Femur (tissue), 1 donor: ENCODE data around the gene COPS9.

Source experiments
- DNase-seq: peaks from one replicate; pipeline ENCODE4 v3.0.0-alpha.2; 2017

COPS9 gene

DNA sequence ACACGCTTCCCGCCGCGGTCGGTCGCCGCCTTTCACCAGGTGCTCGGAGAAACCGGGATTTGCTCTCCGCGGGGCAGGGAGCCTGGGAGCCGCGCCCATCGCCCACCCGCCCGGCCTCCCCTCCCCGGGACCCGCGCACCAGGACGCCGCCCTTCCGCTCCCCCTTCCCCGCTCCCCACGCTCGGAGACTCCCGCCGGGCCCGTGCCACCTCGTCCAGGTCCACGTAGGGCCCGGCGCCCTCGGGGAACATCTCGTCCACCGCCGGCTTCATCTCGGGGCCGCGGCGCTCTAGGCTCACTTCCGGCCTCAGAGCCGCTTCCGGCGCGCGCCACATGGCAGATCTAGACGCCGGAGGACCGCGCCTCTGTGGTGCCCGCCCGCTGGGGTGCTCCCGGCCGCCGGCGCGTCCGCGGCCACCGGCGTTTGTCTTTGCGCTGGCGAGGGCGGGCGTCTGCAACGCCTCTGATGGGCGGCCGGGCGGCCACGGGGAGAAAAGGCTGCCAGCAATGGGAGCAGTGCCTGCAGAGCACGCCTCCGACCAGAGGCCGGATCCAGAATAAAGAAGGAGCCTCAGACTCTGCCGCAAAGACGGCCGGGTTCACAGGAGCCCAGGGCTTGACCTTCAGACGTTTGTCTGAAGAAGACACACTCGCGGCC lies at the start of gene COPS9:
COPS9 (minus strand) TSS at position 293 of the 658 bp plus-strand sequence; CDS start at position 272, 21 bp downstream.
- DNase-seq = peak; percentile 92

DNA sequence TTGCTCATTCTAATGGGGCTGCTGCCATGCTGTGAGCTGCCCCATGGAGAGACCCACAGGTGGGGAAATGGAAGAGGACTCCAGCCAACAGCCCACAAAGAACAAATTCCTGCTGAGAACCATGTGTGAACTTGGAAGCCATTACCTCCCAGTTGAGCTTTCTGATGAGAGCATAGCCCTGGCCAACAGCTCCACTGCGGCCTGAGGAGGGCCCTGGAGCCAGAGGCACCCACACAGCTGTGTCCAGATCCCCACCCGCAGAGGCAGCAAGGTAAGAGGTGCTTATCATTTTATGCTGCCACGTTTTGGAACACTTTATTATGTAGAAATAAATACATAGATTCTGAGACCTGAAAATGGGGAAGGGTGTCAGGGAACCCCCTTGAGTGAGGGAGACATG lies 48.6 kb upstream of the COPS9 start:
- DNase-seq = no peak

DNA sequence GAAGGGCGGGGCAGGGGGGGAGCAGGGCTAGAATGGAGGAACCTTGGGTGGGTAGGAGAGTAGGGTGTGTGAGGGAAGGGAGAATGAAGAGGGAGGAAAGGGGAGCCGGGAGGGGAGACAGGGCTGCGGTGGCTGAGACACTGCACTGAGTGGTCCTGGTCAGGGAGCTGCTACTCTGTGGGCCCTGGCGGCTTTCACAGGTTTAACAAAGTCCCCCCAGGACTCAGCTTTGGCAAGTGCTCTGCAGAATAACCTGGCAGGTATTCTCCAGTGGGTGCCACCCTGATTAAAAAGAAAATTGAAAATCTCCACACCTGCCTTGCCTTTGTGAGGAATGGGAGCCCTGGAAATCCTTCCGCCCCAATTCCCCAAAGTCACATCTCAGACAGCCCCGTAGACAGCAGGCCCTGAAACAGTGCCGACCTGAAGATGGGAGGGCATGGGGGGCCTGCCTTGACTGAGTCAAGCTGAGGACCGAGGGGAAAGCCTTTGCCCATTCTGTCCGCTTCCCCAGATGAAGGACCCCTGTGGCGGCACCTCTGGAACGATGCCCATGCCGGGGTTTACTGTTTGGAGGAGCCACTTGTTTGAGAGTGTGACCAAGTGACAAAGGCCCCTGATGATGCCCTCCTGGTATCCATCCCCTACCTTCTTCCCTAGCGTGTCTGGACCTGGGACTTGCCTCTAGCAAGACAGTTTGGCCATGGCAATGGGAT lies 47.9 kb upstream of the COPS9 start:
- DNase-seq = no peak

DNA sequence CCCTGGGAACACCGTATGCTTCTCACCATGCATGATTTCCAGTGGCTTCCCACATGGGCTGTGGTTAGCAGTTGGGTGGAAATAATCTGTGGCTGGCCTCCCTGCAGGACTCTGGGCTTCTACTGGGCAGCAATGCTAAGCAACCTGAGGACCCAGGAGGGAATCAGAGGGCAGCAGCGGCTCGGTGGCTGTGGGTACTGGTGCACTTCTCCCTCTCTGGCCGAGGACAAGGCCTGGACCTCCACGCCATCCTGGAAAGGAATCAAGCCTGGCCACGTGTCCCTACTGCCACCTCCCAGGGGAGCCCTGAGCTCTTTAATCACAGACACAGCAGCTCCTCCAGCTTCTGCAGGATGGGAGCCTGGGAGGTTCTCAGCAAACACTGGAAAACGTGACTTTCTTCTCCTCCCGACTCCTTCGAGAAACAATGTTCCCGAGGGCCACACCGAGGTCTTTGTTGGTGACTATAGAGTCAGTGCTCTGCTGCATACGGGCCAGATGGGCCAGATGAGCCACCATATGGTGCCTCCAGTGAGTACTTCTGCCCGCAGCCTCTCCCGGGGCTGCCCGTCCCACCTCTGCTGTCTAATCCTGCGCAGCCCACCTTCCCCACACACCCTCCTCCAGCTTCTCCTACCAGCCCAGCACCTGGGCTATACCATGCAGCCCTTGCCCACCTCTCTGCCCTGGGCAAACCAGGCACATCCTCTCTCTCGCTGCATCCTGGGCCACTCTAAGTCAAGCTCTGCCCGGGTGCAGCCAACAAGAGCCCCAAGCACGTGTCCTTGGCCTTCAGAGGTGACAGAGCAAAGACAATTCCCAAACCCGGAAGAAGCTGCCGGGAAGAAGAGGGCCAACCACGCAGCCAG lies 47.1 kb upstream of the COPS9 start:
- DNase-seq = no peak

DNA sequence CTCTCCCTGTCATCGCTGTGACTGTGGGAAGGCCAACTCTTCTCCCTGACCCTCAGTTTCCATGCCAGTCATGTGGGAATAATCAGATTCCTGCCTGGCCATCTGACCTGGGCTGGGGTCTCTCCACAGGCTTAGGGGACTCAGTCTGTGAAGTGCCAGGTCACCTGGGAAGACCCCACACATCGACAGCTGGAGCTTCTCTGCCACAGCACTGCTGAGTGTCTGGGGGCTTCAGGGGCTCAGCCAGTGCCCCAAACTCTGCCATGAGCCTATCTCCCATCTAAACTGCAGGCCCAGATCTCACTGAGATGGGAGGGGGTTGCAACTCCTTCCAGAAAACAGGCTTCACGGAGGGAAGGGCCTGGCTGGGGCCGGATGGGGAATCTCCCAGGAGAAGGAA lies 46.4 kb upstream of the COPS9 start:
- no peak for DNase-seq

DNA sequence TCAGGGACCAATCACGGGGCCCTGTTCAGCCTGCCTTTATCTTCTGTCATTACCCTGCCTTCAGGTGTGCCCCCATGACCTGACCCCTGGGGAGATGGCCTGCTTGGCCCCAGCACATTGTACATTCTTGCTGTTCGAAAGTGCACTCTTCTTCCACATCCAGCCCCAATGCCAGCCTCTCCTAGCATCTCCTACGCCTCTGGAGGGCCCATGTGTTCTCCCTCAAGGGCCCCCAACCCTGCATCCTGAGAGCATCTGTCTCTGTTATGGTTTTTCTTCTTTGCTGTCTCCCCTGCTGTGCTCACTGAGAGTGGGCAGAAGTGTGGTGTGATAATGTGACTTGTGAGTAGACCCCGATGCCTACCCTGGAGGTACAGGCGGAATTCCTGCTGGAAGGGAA lies 45.9 kb upstream of the COPS9 start:
- DNase-seq = no peak

DNA sequence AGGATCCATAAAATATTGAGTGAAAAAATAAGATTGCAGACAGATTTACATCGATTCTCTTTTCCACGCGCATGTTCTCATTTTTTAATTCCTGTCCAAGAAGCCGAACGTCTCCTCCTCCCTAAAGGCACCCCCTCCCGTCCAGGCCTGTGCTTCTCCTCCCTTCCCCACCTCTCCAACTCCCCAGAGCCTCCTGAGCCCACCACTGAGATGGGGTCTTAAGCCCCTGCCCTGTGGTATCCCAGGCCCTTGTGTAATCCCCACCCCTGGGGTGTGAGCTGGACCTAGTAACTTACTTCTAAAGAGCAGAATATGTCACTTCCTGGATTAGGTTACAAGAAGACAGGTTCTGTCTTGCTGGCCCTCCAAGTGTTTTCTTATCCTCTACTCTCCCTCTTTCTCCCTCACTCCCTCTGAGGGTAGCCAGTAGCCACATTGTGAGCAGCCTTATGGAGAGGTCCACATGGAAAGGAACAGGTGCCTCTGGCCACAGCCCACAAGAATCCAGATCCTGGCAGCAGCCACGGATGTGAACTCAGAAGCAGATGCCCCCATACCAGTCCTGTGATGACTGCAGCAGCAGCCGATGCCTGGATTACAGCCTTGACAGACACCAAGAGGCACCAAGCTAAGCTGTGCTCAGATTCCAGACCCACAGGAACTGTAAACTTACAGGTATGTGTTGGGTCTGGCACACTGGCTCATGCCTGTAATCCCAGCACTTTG lies 44.0 kb upstream of the COPS9 start:
- DNase-seq = no peak

DNA sequence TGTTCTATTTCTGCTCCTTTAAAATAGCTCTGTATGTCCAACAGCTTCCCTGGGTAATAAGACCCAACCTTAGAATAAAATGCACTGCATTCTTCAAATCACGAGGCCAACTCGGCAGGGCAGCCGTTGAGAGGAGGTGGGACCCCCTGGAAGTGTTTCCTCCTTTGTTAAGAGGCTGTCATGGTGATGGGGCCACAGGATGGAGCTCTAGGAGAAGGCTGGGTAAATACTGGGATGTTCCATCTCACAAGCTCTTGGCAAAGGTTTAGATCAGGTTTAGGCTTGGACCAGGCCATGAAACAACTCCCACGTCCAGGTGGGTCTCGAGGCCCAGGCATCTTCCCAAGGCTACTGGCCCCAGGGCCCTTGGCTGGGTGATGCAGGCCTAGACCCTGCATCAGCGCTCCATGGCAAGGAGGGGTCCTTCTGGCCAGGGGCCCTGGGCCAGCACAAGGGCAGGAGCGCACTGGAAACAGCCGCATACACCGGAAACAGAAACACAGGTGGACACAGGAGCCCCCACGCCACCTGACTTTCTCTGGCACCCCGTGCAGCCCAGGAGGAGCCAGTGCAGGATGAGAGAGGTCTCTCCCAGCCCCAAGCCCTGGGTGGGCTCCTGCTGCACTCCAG lies 43.2 kb upstream of the COPS9 start:
- no peak for DNase-seq

DNA sequence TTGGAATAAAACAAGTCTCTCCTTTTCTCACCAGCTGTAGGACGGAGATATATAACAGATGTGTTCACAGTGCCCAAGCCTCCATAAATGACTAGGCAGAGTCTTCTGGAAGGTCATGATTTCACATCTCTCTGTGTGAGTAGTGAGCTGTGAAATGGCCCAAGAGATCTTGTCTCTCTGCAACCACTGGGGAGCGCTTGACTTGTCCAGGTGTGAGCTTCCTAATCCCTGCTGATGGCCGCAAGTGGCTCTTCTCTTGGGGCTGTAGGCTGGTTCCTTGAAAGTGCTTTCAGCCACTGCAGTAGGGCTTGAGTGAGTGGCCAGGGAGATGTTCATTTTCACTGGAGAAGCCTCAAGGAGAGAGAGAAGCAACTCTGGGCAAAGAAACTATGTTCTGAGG lies 42.5 kb upstream of the COPS9 start:
- no peak for DNase-seq

DNA sequence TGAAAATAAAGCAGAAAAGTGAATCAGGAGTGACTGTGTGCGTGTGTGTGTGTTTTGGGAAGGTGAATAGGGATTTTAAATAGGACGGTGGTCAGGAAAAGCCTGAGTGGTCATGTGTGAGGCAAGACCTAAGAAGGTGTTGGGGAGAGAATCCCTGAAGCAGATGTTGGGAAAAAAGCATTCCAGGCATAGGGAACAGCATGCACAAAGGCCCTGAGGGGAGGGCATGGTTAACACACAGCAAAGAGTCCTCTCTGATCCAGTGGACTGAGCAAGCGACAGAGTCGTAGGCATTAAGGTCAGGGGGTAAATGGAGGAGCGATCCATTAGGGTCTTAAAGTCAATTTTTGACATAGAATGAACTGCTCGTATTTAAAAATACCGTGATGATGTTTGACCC lies 38.4 kb upstream of the COPS9 start:
- DNase-seq = no peak

DNA sequence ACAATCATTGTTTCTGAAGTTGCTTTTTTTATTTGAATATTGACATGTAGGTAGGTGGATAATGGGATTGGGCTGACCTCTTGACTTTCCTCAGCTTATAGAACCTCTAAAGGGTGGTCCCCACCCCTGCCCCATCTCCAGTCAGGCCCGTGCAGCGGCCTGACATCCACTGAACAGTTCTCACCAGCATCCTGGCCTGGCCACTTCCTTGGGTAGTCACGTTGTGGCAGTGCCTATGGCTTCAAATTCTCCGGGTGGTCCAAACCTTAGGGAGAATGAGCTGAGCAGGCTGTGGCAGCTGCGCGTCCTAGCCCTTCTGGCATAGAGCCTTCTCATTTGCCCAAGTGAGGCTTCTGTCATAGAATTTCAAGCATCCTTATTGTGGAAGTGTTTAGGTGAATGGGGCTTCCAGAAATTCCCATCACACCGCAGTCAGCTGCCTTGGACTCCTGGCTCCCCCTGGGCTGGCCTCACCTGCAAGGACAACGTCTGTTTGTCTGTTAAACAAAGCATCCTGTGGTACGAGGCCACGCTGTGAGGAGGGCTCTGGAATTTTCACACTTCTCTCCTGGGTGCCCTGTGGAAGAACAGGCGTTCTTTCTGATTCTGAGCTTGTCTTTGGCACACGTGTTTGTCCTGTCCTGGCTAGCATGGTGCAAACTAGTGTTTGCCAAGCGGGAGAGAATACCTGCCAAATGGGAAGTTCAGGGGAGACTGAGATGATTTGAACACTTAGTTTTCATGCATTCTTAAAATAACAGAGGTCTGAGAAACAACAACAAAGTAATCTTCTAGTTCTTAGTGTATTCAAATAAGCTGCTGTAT lies 36.2 kb upstream of the COPS9 start:
- DNase-seq = no peak

DNA sequence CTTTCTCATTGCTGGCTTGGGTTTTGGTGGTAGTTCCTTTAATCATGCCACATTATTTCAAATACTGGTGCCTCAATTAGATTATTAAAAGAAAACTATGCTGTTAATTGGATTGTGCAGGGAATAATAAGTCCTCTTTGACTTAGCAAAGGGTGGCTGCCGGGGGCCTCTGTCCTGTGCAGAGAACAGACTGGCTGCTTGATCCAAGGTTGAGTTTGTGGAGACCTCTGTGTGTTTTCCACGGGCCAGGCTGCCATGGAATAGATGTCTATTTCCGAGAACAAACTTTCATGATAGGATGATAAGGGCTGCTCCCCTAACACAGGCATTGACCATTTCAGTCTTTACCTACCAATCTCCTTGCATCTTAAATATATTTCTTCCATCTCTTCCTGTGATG lies 34.8 kb upstream of the COPS9 start:
- no peak for DNase-seq

DNA sequence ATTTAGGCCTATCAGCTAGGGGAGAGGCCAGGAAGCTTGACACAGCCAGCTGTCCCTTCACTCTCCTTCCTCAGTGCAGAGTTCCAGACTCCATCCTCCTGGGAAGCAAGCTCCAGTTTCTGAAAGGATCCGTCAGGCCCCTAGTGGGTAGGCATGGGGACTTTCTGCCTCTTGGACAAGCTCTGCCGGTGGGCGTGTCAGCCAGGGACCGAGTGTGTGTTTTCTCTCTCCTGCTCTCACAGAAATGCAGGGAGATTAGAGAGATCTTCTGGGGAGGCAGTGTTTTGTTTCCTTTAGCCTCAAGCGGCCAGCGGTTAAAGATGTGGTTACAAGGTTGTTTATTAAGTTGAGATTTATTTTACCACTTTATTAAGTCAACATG lies 34.2 kb upstream of the COPS9 start:
- no peak for DNase-seq

DNA sequence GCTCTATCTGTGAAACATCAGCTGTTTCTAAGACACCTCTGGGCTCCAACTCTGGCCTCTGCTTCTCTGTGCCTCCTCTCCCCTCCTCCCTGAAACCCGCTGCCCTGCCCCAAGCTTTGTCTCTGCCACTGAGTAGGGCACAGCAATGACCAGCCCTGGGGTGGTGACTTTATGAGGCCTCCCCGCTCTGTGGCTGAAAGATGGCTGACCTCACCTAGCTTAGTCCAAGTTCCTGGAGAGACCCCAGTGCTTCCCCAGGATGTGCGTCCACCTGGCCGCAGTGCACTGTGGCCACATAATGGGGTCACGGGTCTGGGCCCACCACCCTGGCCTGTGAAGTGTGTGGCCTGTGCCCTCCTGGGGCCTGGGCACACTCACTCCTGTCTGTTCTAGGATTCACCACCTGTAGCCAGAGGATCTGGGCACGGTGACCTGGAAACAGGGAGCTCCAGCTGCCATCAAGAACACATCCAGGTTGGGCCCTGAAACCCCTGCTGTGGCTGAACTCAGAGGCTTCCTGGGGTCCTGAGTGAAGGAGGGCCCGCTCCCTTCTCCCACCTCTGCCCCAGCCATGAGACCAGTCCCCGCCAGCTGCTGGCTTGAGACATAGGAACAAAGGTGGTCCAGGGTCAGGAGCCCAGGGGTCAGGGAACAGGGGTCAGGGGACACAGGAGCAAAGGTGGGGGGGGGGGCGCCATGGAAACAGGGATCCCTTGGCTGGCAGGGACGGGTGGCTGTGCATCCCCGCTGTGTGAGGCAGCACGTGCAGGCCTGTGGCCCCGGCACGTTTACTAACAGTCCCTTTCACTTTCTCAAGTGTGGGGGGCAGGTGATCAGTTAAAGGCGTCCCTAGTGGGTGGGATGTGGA lies 33.6 kb upstream of the COPS9 start:
- no peak for DNase-seq

DNA sequence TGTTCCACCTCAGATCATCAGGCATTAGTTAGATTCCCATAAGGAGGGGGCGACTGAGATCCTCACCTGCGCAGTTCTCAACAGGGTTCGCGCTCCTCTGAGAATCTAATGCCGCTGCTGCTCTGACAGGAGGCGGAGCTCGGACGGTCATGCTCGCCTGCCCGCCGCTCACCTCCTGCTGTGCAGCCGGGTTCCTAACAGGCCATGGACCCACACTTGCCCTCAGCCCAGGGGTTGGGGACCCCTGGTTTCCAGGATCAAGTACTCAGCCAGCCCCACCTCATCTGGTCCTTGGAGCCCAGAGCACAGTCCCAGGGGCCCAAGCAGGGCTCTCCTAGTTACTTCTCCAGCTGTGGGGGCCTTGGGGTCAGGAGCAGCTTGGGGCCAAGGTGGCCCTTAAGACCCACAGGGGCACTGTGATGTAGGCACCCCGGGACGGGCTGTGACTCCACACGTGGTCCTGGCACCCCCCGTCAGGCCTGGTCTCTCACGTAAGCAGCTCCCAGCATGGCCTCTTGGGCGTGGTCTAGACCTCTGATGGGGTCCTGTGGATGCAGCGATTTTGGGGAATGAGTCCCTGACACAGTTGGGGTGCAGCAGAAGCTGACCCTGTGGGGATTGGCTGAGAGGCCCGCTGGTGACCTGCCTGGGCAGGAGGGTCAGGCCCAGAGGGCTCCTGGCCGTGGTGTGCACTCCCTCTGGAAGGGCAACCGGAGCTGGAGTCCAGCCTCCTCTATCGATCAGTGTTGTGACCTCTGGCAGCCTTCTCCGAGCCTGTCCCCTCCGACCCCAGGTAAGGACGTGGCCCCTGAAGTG lies 32.6 kb upstream of the COPS9 start:
- DNase-seq = no peak

DNA sequence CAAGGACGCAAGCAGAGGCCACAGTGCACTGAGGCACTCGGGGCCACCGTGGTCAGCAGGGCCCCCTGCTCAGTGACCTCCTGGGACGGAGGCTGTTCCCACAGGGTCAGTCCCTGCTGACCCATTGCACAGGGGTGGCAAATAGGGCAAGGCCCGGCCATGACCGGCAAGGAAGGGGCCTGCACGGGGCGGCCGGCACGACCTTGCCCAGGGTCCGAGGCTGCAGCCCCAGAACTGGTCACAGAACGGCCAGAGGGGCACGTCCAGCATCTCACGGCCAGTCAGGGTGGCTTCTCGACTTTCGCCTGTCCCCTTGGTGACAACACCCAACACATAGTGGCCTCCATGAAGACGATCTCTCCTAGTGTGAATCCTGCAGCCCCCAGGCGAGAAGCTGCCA lies 31.9 kb upstream of the COPS9 start:
- no peak for DNase-seq

DNA sequence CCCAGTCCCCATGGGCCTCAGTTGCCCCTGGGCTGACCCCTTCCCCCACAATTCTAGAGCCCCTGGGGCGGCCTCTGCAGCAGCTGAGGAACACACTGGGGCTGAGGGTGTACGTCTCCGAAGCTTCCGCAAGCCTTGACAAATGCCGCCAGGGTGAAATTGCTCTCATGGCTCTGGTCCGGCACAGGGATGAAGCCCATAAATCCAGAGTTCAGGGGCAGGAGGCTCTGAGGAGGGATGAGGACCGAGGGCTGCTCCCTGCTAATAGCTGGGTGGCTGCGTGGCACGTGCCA lies 31.4 kb upstream of the COPS9 start:
- no peak for DNase-seq

DNA sequence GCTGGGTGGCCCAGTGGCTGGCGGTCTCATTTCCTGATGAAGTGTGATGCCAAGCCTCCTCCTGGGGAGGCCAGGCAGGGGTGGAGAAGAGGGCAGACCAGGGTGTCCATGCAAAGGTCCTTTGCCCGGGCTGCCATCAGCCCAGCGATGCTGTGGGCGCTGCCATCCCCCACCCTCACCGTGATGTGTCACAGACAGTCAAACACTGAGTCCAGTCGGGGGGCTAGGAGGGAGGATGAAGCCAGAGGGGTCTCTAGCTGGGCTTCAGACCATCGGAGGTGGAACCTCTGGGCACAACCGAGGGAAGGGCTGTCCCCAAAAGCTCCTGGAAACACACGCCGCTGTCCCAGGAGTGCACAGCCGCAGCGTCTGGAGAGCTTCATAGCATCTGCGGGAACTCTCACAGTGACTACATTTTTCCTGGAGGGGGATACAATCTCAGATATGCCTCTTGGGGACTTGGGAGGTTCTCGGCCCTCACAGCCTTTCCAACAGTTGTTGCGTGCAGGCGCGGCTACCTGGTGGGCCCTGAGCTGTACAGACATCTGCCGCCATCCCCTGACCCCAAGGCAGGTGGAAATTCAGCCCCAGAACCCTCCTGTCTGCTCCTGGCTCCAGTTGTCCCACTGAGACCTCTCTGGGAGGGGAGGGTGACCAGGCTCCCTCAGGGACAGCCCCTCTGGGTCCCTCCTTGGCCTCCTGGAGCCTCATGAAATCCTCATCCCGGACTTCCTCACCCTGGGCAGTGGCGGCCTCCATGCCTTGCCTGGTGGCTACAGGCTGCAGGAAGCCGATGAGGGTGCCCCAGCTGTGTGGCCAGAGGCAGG lies 30.9 kb upstream of the COPS9 start:
- DNase-seq = no peak

DNA sequence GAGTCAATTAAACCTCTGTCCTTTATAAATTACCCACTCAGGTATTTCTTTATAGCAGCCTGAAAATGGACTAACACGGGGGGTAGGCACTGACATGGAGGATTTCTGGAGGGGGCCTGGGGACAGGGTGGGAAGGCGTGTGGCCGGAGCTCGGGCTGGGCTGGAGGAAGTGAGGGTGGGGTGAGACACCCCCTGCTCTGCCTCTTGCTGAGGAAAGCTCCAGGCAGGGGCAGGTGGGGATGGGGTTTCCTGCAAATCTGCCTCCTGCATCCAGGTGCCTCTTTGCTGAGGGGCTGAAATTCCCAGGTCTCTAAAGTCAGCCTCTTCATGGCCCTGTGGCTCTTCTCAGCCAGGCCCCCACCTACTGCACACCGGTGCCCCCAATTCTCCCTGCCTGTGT lies 30.1 kb upstream of the COPS9 start:
- DNase-seq = no peak
